HCT116 (cell line): Measurements from ENCODE around the gene KIAA2012. TPM values are rescaled to one million over a fixed set of nuclear protein-coding genes. Genes with fewer than 3 reads are reported as not detected.

ENCODE experiments used
- ATAC-seq: fragments of 200-7000 bp; cut with Tn5 transposase; 2 replicates; pipeline ENCODE4 v1.9.1; 2020; ENCODE audit warnings: mild to moderate bottlenecking, moderate library complexity
- BruUV-seq: library from RNA; stranded (reverse); fragments of 400-500 nt; replicated peaks from 2 replicates; lab custom pipeline; 2021; lab: Mats Ljungman, UMichigan
- CTCF ChIA-PET: fragments of 300-600 bp; sonication (Branson Sonifier 250); formaldehyde crosslinking; loops from one replicate; lab custom pipeline; 2021; ENCODE audit warnings: antibody characterized with exemption; lab: Charles Lee
- POLR2A ChIA-PET: fragments of 300-600, 350-600 bp; sonication (Branson Sonifier 250); formaldehyde crosslinking; loops from one replicate; lab custom pipeline; 2021; ENCODE audit warnings: antibody characterized with exemption; lab: Charles Lee
- RAD21 ChIA-PET, 2 experiments: fragments of 300-600 bp; sonication (Branson Sonifier 250); formaldehyde crosslinking; loops; one replicate each; lab custom pipeline; 2023; ENCODE audit warnings: low total read pairs in 2 of 2; ENCODE audit not compliant: uncharacterized antibody in 2 of 2, unreplicated experiment in 2 of 2, low non-redundant PET in 1 of 2; lab: Charles Lee
- DNase-seq: peaks from one replicate; pipeline ENCODE4 v3.0.0-alpha.2; 2010; ENCODE audit warnings: low read depth, low spot score
- H2AFZ ChIP-seq: fragments of 200-600 bp; shearing (Covaris generic), sonication (generic); 2 replicates; pipeline ENCODE4 v1.6.1; 2017; ENCODE audit warnings: low read depth, mixed run types, mixed read lengths, antibody characterized with exemption, low read length; ENCODE audit not compliant: poor library complexity, severe bottlenecking
- H3K27ac ChIP-seq: 2 replicates; pipeline ENCODE4 v1.5.1; 2012; ENCODE audit warnings: low read depth, low read length
- H3K27me3 ChIP-seq: fragments of 200-600 bp; sonication (generic); 2 replicates; pipeline ENCODE4 v1.6.1; 2016; ENCODE audit warnings: mixed run types, low read length, mixed read lengths; ENCODE audit not compliant: insufficient read depth
- H3K36me3 ChIP-seq, 2 experiments: fragments of 200-500 bp in 1 of 2; fragments of 200-600 bp in 1 of 2; sonication (Bioruptor generic) in 1 of 2; sonication (generic) in 1 of 2; 2 replicates each; pipeline versions ENCODE4 v1.5.1 to v1.6.1; 2014 to 2016; ENCODE audit warnings: low read length in 2 of 2, inconsistent platforms in 1 of 2, mixed read lengths in 1 of 2, mixed run types in 1 of 2; ENCODE audit not compliant: insufficient read depth in 2 of 2, control insufficient read depth in 1 of 2
- H3K4me1 ChIP-seq, 2 experiments: fragments of 200-600 bp in 1 of 2; sonication (generic) in 1 of 2; 2 replicates each; pipeline versions ENCODE4 v1.5.1 to v1.6.1; 2012 to 2017; ENCODE audit warnings: low read length in 2 of 2, inconsistent platforms in 1 of 2, mild to moderate bottlenecking in 1 of 2, mixed read lengths in 1 of 2, mixed run types in 1 of 2, moderate library complexity in 1 of 2; ENCODE audit not compliant: insufficient read depth in 2 of 2, control insufficient read depth in 1 of 2
- H3K4me2 ChIP-seq: fragments of 200-600 bp; sonication (generic); 2 replicates; pipeline ENCODE4 v1.6.1; 2017; ENCODE audit warnings: mixed run types, low read length, mixed read lengths
- H3K4me3 ChIP-seq, 2 experiments: fragments of 200-600 bp in 1 of 2; sonication (generic) in 1 of 2; replicated peaks in 1 of 2; 2 replicates each; pipeline ENCODE4 v1.5.1; 2011 to 2016; ENCODE audit warnings: low read length in 2 of 2, control low read depth in 1 of 2, low read depth in 1 of 2, mild to moderate bottlenecking in 1 of 2, mixed read lengths in 1 of 2, mixed run types in 1 of 2
- H3K79me2 ChIP-seq: fragments of 200-600 bp; sonication (generic); 2 replicates; pipeline ENCODE4 v1.6.1; 2017; ENCODE audit warnings: mild to moderate bottlenecking, mixed run types, low read length, moderate library complexity, mixed read lengths; ENCODE audit not compliant: insufficient read depth
- H3K9ac ChIP-seq: fragments of 200-600 bp; sonication (generic); 2 replicates; pipeline ENCODE4 v1.6.1; 2016; ENCODE audit warnings: low read length, mixed read lengths
- H3K9me2 ChIP-seq: fragments of 200-600 bp; sonication (generic), shearing (Covaris generic); 2 replicates; pipeline ENCODE4 v1.6.1; 2017; ENCODE audit warnings: mixed run types, mild to moderate bottlenecking, moderate library complexity; ENCODE audit not compliant: insufficient read depth
- H3K9me3 ChIP-seq, 2 experiments: fragments of 200-500 bp in 1 of 2; fragments of 200-600 bp in 1 of 2; sonication (Bioruptor generic) in 1 of 2; sonication (generic) in 1 of 2; 2 replicates each; pipeline ENCODE4 v1.6.1; 2014 to 2017; ENCODE audit warnings: low read length in 2 of 2, mixed read lengths in 2 of 2, inconsistent platforms in 1 of 2, low read depth in 1 of 2, mild to moderate bottlenecking in 1 of 2, mixed run types in 1 of 2, moderate library complexity in 1 of 2; ENCODE audit not compliant: control insufficient read depth in 1 of 2, insufficient read depth in 1 of 2
- H4K20me1 ChIP-seq: fragments of 200-600 bp; sonication (generic), shearing (Covaris generic); 2 replicates; pipeline ENCODE4 v1.6.1; 2017; ENCODE audit warnings: mixed run types, mild to moderate bottlenecking, moderate library complexity; ENCODE audit not compliant: insufficient read depth
- CBX3 ChIP-seq: IDR thresholded peaks from 2 replicates; pipeline ENCODE4 v1.6.1; 2012; ENCODE audit warnings: low read depth
- EZH2 ChIP-seq: fragments of 200-600 bp; sonication (generic); IDR thresholded peaks from 2 replicates; pipeline ENCODE4 v1.6.1; 2017; ENCODE audit warnings: antibody characterized with exemption, mixed run types
- EZH2phosphoT487 ChIP-seq: fragments of 200-600 bp; IDR thresholded peaks from 2 replicates; pipeline ENCODE4 v1.6.1; 2018; ENCODE audit warnings: antibody characterized with exemption, borderline replicate concordance
- FOSL1 ChIP-seq: IDR thresholded peaks from 2 replicates; pipeline ENCODE4 v1.6.1; 2012; ENCODE audit warnings: low read depth
- TCF7L2 ChIP-seq: IDR thresholded peaks from 2 replicates; pipeline ENCODE4 v1.7.0; 2011; ENCODE audit warnings: borderline replicate concordance, inconsistent platforms; ENCODE audit not compliant: insufficient read depth, insufficient read length; ENCODE audit errors: extremely low read depth
- YY1 ChIP-seq: IDR thresholded peaks from 2 replicates; pipeline ENCODE4 v1.6.1; 2011; ENCODE audit warnings: low read length, low read depth, moderate library complexity, mild to moderate bottlenecking; ENCODE audit not compliant: insufficient replicate concordance; ENCODE audit errors: extremely low read depth
- ZFX ChIP-seq: fragments of 450-650 bp; IDR thresholded peaks from 2 replicates; pipeline ENCODE4 v1.6.1; 2017
- ZNF274 ChIP-seq: fragments of 200-500 bp; sonication (Bioruptor generic); IDR thresholded peaks from 2 replicates; pipeline ENCODE4 v1.6.1; 2014; ENCODE audit warnings: mild to moderate bottlenecking, low read depth, low read length, inconsistent platforms
- intact Hi-C: fragments of 100-400 bp; cut with micrococcal nuclease; formaldehyde crosslinking; loops from 2 replicates; pipeline ENCODE4 v1.10.0; 2022
- total RNA-seq: library from RNA; stranded (reverse); gene quantifications from one replicate; pipeline ENCODE4 v1.2.1, GENCODE V29; 2021; ENCODE audit not compliant: unreplicated experiment
- TF ChIP-seq, protein P1 (sequence below): IDR thresholded peaks from 2 replicates; pipeline ENCODE4 v1.6.1; 2012; ENCODE audit warnings: low read depth

Gene KIAA2012
- total RNA-seq, 1 experiment from 2014 or later: not detected

DNA sequence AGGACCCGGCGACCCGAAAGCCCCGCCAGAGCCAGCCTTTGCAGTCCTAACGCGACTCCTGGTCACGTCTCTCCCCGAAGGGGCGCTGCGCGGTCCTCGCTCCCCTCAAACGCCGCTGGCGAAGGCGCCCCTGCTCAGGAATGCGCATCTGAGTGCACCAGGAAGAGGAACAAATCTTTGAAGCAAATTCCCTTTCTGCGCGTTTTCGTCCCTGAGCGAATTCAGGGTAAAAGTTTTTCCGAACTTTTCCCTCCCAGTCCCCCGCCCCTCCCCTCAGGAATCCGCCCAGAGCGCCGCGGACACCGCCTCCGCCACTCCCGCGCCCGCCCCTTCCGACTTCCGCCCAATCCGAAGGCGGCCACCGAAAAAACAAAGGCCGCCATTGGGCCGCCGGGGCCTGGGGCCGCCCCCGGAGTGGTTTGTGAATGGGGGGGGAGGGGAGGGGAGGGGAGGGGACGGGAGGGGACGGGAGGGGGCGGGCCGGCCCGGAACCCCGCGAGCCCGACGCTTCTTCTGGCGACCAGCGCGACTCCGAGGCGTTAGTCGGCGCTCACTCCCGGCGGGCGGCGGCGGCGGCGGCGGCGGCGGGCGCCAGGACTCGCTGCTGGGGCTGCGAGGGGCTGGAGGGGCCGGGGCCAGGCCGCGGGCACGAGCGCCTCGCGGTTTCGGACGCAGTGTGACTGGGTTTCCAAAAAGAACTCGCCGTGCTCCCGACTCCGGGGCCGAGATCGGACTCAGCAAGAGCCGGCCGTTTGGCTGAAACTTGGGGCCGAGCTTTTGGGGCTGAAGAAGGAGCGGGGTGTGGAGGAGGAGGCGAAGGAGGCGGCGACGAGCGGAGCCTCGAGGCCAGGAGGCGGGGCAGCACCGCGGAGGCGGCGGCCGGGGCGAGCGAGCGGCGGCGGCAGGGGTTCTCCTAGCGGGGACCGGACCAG, 39.5 kb upstream of the KIAA2012 start, which contains the start of gene FZD7 (continued):
- TF ChIP-seq YY1: no peak
- TF ChIP-seq, protein P1, sequence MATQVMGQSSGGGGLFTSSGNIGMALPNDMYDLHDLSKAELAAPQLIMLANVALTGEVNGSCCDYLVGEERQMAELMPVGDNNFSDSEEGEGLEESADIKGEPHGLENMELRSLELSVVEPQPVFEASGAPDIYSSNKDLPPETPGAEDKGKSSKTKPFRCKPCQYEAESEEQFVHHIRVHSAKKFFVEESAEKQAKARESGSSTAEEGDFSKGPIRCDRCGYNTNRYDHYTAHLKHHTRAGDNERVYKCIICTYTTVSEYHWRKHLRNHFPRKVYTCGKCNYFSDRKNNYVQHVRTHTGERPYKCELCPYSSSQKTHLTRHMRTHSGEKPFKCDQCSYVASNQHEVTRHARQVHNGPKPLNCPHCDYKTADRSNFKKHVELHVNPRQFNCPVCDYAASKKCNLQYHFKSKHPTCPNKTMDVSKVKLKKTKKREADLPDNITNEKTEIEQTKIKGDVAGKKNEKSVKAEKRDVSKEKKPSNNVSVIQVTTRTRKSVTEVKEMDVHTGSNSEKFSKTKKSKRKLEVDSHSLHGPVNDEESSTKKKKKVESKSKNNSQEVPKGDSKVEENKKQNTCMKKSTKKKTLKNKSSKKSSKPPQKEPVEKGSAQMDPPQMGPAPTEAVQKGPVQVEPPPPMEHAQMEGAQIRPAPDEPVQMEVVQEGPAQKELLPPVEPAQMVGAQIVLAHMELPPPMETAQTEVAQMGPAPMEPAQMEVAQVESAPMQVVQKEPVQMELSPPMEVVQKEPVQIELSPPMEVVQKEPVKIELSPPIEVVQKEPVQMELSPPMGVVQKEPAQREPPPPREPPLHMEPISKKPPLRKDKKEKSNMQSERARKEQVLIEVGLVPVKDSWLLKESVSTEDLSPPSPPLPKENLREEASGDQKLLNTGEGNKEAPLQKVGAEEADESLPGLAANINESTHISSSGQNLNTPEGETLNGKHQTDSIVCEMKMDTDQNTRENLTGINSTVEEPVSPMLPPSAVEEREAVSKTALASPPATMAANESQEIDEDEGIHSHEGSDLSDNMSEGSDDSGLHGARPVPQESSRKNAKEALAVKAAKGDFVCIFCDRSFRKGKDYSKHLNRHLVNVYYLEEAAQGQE: no peak
- TF ChIP-seq, all 23 proteins: peak for 7

DNA sequence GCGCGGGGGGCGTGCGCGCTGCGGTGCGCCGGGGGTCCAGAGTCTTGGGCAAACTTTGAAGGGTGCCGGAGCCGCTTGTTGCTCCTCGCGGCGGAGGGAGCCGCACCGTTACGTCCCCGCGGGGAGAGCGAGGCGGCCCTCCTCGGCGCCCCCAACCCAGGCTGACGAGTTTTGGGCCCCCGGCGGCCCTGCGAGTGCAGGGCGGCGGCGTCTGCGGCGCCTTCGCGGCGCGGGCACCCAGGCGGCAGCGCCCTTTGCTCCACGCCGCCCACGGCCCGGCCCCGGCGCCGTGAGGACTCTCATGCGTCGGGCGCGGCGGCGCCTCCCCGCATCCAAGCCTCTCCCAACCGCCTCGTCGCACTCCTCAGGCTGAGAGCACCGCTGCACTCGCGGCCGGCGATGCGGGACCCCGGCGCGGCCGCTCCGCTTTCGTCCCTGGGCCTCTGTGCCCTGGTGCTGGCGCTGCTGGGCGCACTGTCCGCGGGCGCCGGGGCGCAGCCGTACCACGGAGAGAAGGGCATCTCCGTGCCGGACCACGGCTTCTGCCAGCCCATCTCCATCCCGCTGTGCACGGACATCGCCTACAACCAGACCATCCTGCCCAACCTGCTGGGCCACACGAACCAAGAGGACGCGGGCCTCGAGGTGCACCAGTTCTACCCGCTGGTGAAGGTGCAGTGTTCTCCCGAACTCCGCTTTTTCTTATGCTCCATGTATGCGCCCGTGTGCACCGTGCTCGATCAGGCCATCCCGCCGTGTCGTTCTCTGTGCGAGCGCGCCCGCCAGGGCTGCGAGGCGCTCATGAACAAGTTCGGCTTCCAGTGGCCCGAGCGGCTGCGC, 38.6 kb upstream of the KIAA2012 start:
- intact Hi-C loops: no loop called here
- Histone ChIP-seq H3K4me1 (peaks cover 26 to 33% of the 10 kb centered on the region in 2 experiments), H3K9me2 (no peaks in the 10 kb centered on the region), H4K20me1 (no peaks in the 10 kb centered on the region), H3K27ac (peak overlapping the region; percentile 86), H2AFZ (no peak overlapping the region), H3K9ac (peak overlapping the region; percentile 72), H3K27me3 (no peaks in the 10 kb centered on the region), H3K79me2 (no peaks in the 10 kb centered on the region), H3K36me3 (no peaks in the 10 kb centered on the region), H3K9me3 (no peaks in the 10 kb centered on the region), H3K4me2 (peak overlapping the region; percentile 89), H3K4me3 (peak overlapping the region; percentile 52 to 72)
- TF ChIP-seq ZNF274 (no peak), CBX3 (no peak), EZH2 (no peak), TCF7L2 (no peak), EZH2phosphoT487 (no peak), FOSL1 (no peak), ZFX (0 out of 2 replicates have a peak, but pooled peaks have one; percentile 23)
- ChIA-PET CTCF (no interaction called here), POLR2A (no interaction called here), RAD21 (no interaction called here)
- ATAC-seq (peak; percentile 13; the same call in 1 of the 2 replicates), DNase-seq (no peak)
- no TSS peak for BruUV-seq
